T1000 (cell line): ENCODE results near the gene KIAA1671.

Experiments used
- DNase-seq: peaks from one replicate; lab custom pipeline; 2025; ENCODE audit warnings: mixed read lengths; lab: John Stamatoyannopoulos, UW

KIAA1671 gene

GRCh38 chr22:25045159-25045558 is 92.6 kb downstream of the KIAA1671 start:
- DNase-seq: no peak

GRCh38 chr22:25048071-25048470 is 95.6 kb downstream of the KIAA1671 start:
- no peak for DNase-seq

GRCh38 chr22:25048659-25049647 is 96.4 kb downstream of the KIAA1671 start:
- peak; percentile 23 for DNase-seq

GRCh38 chr22:25049770-25050169 is 97.3 kb downstream of the KIAA1671 start:
- no peak for DNase-seq

- no peak for DNase-seq
These were observed 98.0 kb downstream of the KIAA1671 start for GRCh38 chr22:25050566-25050965.

GRCh38 chr22:25051073-25051472 is 98.6 kb downstream of the KIAA1671 start:
- no peak for DNase-seq

- no peak for DNase-seq
These were observed 99.6 kb downstream of the KIAA1671 start for GRCh38 chr22:25051983-25052710.

- peak; percentile 30 for DNase-seq
These were observed 100.8 kb downstream of the KIAA1671 start for GRCh38 chr22:25053153-25053805.

- no peak for DNase-seq
These were observed 102.5 kb downstream of the KIAA1671 start for GRCh38 chr22:25054943-25055511.

- DNase-seq: no peak
These were observed 104.7 kb downstream of the KIAA1671 start for GRCh38 chr22:25057013-25057881.

GRCh38 chr22:25059438-25059837 is 106.9 kb downstream of the KIAA1671 start:
- no peak for DNase-seq

GRCh38 chr22:25060522-25061071 is 108.1 kb downstream of the KIAA1671 start:
- no peak for DNase-seq

- DNase-seq: no peak
These were observed 108.6 kb downstream of the KIAA1671 start for GRCh38 chr22:25061134-25061533.

GRCh38 chr22:25061605-25062376 is 109.3 kb downstream of the KIAA1671 start:
- no peak for DNase-seq

GRCh38 chr22:25062386-25063085 is 110.0 kb downstream of the KIAA1671 start:
- DNase-seq: no peak

- DNase-seq: no peak
These were observed 112.5 kb downstream of the KIAA1671 start for GRCh38 chr22:25064894-25065560.

- no peak for DNase-seq
These were observed 114.4 kb downstream of the KIAA1671 start for GRCh38 chr22:25066861-25067435.

- no peak for DNase-seq
These were observed 115.4 kb downstream of the KIAA1671 start for GRCh38 chr22:25067851-25068421.
